ENCODE measurements around the gene ZNF385C.
A peak's percentile ranks its signal among the peaks of the same experiment; 100 is the strongest.

The ZNF385C gene

GRCh38 chr17:42079541-42079940 is 18.7 kb downstream of the ZNF385C start:
- no peak for DNase-seq

- DNase-seq = no peak
Observed at GRCh38 chr17:42078396-42079043, 19.8 kb downstream of the ZNF385C start.

GRCh38 chr17:42077755-42078154 is 20.5 kb downstream of the ZNF385C start:
- no peak for DNase-seq

- DNase-seq = no peak
Observed at GRCh38 chr17:42076797-42077559, 21.3 kb downstream of the ZNF385C start.

- DNase-seq = no peak
Observed at GRCh38 chr17:42075789-42076188, 22.5 kb downstream of the ZNF385C start.

GRCh38 chr17:42072323-42073187 is 25.7 kb downstream of the ZNF385C start:
- DNase-seq = no peak

GRCh38 chr17:42071810-42072209 is 26.5 kb downstream of the ZNF385C start:
- no peak for DNase-seq

GRCh38 chr17:42068979-42069378 is 29.3 kb downstream of the ZNF385C start:
- DNase-seq = no peak

- peak in 35 of 51 donors; percentile 5 to 69 (median 20) for DNase-seq
Observed at GRCh38 chr17:42067371-42068091, 30.7 kb downstream of the ZNF385C start.

GRCh38 chr17:42065201-42065600 is 33.1 kb downstream of the ZNF385C start:
- DNase-seq = no peak

GRCh38 chr17:42062681-42063080 is 35.6 kb downstream of the ZNF385C start:
- no peak for DNase-seq

GRCh38 chr17:42061646-42062487 is 36.4 kb downstream of the ZNF385C start:
- DNase-seq = no peak

- DNase-seq = no peak
Observed at GRCh38 chr17:42060231-42060630, 38.0 kb downstream of the ZNF385C start.

- no peak for DNase-seq
Observed at GRCh38 chr17:42059815-42060214, 38.5 kb downstream of the ZNF385C start.

GRCh38 chr17:42058063-42058462 is 40.2 kb downstream of the ZNF385C start:
- DNase-seq = no peak

GRCh38 chr17:42056635-42057034 is 41.6 kb downstream of the ZNF385C start:
- no peak for DNase-seq

- DNase-seq = no peak
Observed at GRCh38 chr17:42055496-42055895, 42.8 kb downstream of the ZNF385C start.

- DNase-seq = no peak
Observed at GRCh38 chr17:42055027-42055426, 43.2 kb downstream of the ZNF385C start.

GRCh38 chr17:42053731-42054500 is 44.4 kb downstream of the ZNF385C start:
- no peak for DNase-seq
